ENCODE data around the gene IGF2BP2.
A peak's percentile ranks its signal among the peaks of the same experiment; 100 is the strongest.

IGF2BP2 gene

GRCh38 chr3:185796431-185797107 lies 28.3 kb downstream of the IGF2BP2 start:
- TF ChIP-seq, protein P1, sequence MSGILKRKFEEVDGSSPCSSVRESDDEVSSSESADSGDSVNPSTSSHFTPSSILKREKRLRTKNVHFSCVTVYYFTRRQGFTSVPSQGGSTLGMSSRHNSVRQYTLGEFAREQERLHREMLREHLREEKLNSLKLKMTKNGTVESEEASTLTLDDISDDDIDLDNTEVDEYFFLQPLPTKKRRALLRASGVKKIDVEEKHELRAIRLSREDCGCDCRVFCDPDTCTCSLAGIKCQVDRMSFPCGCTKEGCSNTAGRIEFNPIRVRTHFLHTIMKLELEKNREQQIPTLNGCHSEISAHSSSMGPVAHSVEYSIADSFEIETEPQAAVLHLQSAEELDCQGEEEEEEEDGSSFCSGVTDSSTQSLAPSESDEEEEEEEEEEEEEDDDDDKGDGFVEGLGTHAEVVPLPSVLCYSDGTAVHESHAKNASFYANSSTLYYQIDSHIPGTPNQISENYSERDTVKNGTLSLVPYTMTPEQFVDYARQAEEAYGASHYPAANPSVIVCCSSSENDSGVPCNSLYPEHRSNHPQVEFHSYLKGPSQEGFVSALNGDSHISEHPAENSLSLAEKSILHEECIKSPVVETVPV (CRISPR knock-in tag; IDR thresholded peaks at IDR 0.05): no peak
- no peak for TF ChIP-seq PPARA (CRISPR knock-in tag; IDR thresholded peaks at IDR 0.05; ENCODE audit: borderline replicate concordance)
- TF ChIP-seq, protein P2, sequence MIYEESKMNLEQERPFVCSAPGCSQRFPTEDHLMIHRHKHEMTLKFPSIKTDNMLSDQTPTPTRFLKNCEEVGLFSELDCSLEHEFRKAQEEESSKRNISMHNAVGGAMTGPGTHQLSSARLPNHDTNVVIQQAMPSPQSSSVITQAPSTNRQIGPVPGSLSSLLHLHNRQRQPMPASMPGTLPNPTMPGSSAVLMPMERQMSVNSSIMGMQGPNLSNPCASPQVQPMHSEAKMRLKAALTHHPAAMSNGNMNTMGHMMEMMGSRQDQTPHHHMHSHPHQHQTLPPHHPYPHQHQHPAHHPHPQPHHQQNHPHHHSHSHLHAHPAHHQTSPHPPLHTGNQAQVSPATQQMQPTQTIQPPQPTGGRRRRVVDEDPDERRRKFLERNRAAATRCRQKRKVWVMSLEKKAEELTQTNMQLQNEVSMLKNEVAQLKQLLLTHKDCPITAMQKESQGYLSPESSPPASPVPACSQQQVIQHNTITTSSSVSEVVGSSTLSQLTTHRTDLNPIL (CRISPR knock-in tag; IDR thresholded peaks at IDR 0.05; ENCODE audit: low read depth): no peak
- TF ChIP-seq GLIS3 (CRISPR knock-in tag; IDR thresholded peaks at IDR 0.05): no peak
- no peak for TF ChIP-seq ARNTL (CRISPR knock-in tag; IDR thresholded peaks at IDR 0.05; ENCODE audit: borderline replicate concordance, low read depth)
- no peak for TF ChIP-seq ZNF8 (CRISPR knock-in tag; IDR thresholded peaks at IDR 0.05)
- no peak for TF ChIP-seq ZC3H10 (CRISPR knock-in tag; IDR thresholded peaks at IDR 0.05)
- TF ChIP-seq ZNF70 (CRISPR knock-in tag; IDR thresholded peaks at IDR 0.05): no peak
- no peak for TF ChIP-seq TSHZ2 (CRISPR knock-in tag; IDR thresholded peaks at IDR 0.05)
- no peak for TF ChIP-seq TOX (CRISPR knock-in tag; IDR thresholded peaks at IDR 0.05; ENCODE audit: borderline replicate concordance)
- ATAC-seq: peak; percentile 89

- ATAC-seq: no peak
- no peak for TF ChIP-seq ZNF565 (CRISPR knock-in tag; conservative IDR thresholded peaks at IDR 0.05; ENCODE audit: low read depth)
- no peak for TF ChIP-seq ZC3H10 (CRISPR knock-in tag; IDR thresholded peaks at IDR 0.05)
- no peak for TF ChIP-seq CSDC2 (CRISPR knock-in tag; IDR thresholded peaks at IDR 0.05)
- no peak for TF ChIP-seq ISL1 (CRISPR knock-in tag; IDR thresholded peaks at IDR 0.05)
- no peak for TF ChIP-seq SNAI2 (CRISPR knock-in tag; IDR thresholded peaks at IDR 0.05)
- TF ChIP-seq, protein P1 (CRISPR knock-in tag; IDR thresholded peaks at IDR 0.05): no peak
- TF ChIP-seq, protein P2 (CRISPR knock-in tag; IDR thresholded peaks at IDR 0.05; ENCODE audit: low read depth): no peak
Measured at GRCh38 chr3:185793381-185793780, 31.5 kb downstream of the IGF2BP2 start.

DNA sequence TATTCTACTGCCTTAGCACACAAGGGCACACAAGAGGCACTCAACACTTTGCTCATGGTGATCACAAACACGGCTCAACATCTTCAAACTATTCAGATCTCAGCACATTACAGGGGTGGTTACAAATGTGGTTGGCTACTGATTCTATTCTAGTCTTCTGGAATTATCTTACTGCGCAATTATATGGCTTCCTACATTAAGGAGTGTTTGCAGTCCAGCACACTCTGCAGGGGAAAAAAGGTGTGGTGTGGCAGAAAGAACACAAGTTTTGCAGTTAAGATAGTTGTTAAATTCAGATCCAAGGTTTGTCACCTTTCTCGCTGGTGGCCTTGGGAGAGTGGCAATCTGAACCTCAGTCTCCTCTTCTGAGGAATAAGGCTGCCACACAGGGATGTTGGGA lies 31.9 kb downstream of the IGF2BP2 start:
- no peak for TF ChIP-seq TOX (CRISPR knock-in tag; IDR thresholded peaks at IDR 0.05; ENCODE audit: borderline replicate concordance)
- no peak for TF ChIP-seq ARNTL (CRISPR knock-in tag; IDR thresholded peaks at IDR 0.05; ENCODE audit: borderline replicate concordance, low read depth)
- no peak for TF ChIP-seq ESRRG (CRISPR knock-in tag; IDR thresholded peaks at IDR 0.05)
- no peak for TF ChIP-seq ZFP3 (CRISPR knock-in tag; IDR thresholded peaks at IDR 0.05)
- TF ChIP-seq, protein P3, sequence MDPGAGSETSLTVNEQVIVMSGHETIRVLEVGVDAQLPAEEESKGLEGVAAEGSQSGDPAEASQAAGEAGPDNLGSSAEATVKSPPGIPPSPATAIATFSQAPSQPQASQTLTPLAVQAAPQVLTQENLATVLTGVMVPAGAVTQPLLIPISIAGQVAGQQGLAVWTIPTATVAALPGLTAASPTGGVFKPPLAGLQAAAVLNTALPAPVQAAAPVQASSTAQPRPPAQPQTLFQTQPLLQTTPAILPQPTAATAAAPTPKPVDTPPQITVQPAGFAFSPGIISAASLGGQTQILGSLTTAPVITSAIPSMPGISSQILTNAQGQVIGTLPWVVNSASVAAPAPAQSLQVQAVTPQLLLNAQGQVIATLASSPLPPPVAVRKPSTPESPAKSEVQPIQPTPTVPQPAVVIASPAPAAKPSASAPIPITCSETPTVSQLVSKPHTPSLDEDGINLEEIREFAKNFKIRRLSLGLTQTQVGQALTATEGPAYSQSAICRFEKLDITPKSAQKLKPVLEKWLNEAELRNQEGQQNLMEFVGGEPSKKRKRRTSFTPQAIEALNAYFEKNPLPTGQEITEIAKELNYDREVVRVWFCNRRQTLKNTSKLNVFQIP (CRISPR knock-in tag; IDR thresholded peaks at IDR 0.05; ENCODE audit: borderline replicate concordance, low read depth): no peak
- no peak for TF ChIP-seq ZNF565 (CRISPR knock-in tag; conservative IDR thresholded peaks at IDR 0.05; ENCODE audit: low read depth)
- TF ChIP-seq ISL1 (CRISPR knock-in tag; IDR thresholded peaks at IDR 0.05): no peak
- TF ChIP-seq RARB (CRISPR knock-in tag; IDR thresholded peaks at IDR 0.05): no peak
- ATAC-seq: no peak

Data from SK-N-SH treated with all-trans-retinoic acid at 6 μM for 48 hours (cell line).